Muscle layer of colon (tissue), 2 donors: ENCODE data around the gene IFNA17.
"Not testable (repeated sequence)": the region's sequence is repeated elsewhere in the genome, so short reads cannot be mapped to it uniquely, and the experiment has no call there.

Experiments used
- H3K27ac ChIP-seq: one replicate; pipeline ENCODE4 v1.7.0; 2013; ENCODE audit warnings: low read depth, mild to moderate bottlenecking, low read length, moderate library complexity
- H3K27me3 ChIP-seq, 2 donors: one replicate each; pipeline ENCODE4 v1.7.0; 2013; ENCODE audit warnings: low read length in 2 of 2, mild to moderate bottlenecking in 2 of 2; ENCODE audit not compliant: insufficient read depth in 2 of 2, control insufficient read depth in 1 of 2
- H3K36me3 ChIP-seq: one replicate; pipeline ENCODE4 v1.7.0; 2013; ENCODE audit warnings: mild to moderate bottlenecking, low read length; ENCODE audit not compliant: insufficient read depth
- H3K4me1 ChIP-seq: one replicate; pipeline ENCODE4 v1.7.0; 2013; ENCODE audit warnings: mild to moderate bottlenecking, low read length; ENCODE audit not compliant: insufficient read depth
- H3K4me3 ChIP-seq, 2 donors: one replicate each; pipeline ENCODE4 v1.7.0; 2013; ENCODE audit warnings: low read length in 2 of 2, low read depth in 1 of 2, mild to moderate bottlenecking in 1 of 2, moderate library complexity in 1 of 2
- H3K9ac ChIP-seq: one replicate; pipeline ENCODE4 v1.7.0; 2013; ENCODE audit warnings: low read length
- H3K9me3 ChIP-seq: one replicate; pipeline ENCODE4 v1.7.0; 2013; ENCODE audit warnings: mild to moderate bottlenecking, low read length
- donor health status: abdominal sarcoma.
- donor health status: Adenocarcinoma of cecum.

IFNA17 gene

DNA sequence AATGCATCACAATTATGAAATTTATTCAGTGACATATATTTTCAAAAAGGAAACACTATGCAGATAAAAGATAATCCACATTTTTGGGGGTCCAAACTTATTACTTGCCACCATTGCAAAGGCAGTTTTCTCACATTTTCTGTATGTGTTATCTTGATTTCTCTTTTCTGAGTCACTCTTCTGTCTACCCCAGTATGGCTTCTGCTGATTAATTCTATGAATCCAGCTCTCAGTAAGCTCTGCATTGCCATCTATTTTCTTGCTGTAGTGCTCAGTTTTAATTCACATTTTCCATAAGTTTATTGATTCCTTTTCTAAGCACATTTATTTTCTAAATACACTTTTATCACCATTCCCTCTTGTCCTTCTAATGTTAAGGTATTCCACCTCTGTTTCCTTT is 22.8 kb downstream of the IFNA17 start:
- no peak overlapping the region for H3K4me3 ChIP-seq
- no peaks in the 10 kb centered on the region for H3K36me3 ChIP-seq
- no peak overlapping the region for H3K27ac ChIP-seq
- H3K9me3 ChIP-seq: no peaks in the 10 kb centered on the region
- no peaks in the 10 kb centered on the region for H3K4me1 ChIP-seq
- H3K9ac ChIP-seq: no peak overlapping the region
- no peaks in the 10 kb centered on the region for H3K27me3 ChIP-seq

- H3K9me3 ChIP-seq, H3K4me3 ChIP-seq, H3K27ac ChIP-seq, H3K36me3 ChIP-seq, H3K9ac ChIP-seq, H3K4me1 ChIP-seq, H3K27me3 ChIP-seq: not testable (repeated sequence)
These were observed 25.9 kb downstream of the IFNA17 start, which contains the start of gene IFNA7 for GRCh38 chr9:21202105-21202504. TSS of gene IFNA7 (minus strand) at chr9:21202205. CDS start at chr9:21202165, 40 bp downstream.

DNA sequence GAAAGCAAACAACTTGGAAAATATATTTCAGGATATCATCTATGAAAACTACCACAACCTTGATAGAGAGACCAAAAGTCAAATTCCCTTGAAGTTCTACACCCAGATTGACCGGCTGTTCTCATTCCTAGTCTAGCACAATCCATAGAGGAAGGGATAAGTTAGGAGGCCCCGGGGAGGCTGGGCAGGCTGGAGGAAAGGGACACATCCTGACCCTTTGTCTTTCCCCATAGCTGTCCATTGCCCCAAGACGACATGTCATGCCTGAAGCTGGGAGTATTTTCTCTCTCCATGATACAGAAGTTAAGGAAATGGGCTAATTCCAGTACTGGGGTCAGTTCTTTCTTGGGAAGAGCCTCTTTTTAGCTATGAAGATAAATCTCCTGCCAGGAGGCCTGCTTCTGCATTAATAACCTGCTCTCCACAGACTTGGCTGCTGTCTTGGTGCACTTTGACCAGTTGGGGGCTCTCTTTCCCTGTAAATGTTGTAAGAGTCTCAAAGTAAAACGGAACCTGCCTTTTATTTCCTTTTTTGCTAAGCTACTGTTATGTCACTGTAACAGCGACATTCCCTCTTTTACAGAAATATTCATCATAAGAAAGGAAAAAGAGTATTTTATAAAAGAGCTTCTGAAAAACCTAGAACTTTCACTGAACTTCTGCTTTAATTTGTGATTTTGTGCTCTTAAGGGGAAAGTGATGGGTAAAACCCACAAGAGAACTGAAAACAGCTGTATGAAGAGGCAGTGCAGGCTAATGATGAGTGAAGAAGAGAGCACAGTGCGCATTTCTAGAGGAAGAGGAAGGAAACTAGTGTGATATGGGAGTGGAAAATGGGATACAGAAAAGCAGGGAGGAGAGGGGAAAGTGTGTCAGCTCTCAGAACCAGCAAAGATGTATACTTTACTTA is 32.9 kb downstream of the IFNA17 start:
- H3K27ac ChIP-seq, H3K36me3 ChIP-seq, H3K27me3 ChIP-seq, H3K9me3 ChIP-seq, H3K4me3 ChIP-seq, H3K4me1 ChIP-seq, H3K9ac ChIP-seq: not testable (repeated sequence)

DNA sequence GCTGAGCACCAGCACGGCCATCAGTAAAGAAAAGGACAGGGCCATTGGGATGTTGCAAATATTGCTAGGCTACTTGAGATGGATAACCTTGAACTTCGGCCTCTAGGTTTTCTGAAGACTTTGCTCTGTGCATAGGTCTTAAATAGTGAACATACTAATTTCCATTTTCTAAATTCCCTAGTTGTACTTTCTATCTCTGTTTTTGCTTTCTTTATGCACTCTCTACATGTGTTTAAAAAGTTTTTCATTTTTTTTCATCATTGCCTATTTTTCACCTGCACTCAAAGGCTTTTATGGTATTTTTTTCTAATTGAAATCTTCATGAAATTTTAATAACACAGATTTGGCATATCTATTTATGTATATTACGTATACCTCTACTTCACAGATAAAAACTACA is 40.5 kb downstream of the IFNA17 start, which contains the start of gene IFNA4:
IFNA4 (minus strand) TSS at position 101 of the 400 bp plus-strand sequence; CDS start at position 45, 56 bp downstream.
- H3K4me1 ChIP-seq, H3K36me3 ChIP-seq, H3K27ac ChIP-seq, H3K4me3 ChIP-seq, H3K9ac ChIP-seq, H3K27me3 ChIP-seq, H3K9me3 ChIP-seq: not testable (repeated sequence)

DNA sequence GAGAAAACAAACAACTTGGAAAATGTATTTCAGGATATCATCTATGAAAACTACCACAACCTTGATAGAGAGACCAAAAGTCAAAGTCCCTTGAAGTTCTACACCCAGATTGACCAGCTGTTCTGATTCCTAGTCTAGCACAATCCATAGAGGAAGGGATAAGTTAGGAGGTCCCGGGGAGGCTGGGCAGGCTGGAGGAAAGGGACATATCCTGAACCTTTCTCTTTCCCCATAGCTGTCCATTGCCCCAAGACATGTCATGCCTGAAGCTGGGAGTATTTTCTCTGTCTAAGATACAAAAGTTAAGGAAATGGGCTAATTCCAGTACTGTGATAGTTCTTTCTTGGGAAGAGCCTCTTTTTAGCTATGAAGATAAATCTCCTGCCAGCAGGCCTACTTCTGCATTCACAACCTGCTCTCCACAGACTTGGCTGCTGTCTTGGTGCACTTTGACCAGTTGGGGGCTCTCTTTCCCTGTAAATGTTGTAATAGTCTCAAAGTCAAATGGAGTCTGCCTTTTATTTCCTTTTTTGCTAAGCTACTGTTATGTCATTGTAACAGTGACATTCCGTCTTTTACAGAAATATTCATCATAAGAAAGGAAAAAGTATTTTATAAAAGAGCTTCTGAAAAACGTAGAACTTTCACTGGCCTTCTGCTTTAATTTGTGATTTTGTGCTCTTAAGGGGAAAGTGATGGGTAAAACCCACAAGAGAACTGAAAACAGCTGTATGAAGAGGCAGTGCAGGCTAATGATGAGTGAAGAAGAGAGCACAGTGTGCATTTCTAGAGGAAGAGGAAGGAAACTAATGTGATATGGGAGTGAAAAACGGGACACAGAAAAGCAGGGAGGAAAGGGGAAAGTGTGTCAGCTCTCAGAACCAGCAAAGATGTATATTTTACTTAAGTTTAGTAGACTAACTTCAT is 44.9 kb downstream of the IFNA17 start:
- not testable (repeated sequence) for H3K9me3 ChIP-seq, H3K9ac ChIP-seq, H3K27ac ChIP-seq, H3K27me3 ChIP-seq, H3K4me3 ChIP-seq, H3K36me3 ChIP-seq, H3K4me1 ChIP-seq
